ENCODE data around the gene C4orf33.

The C4orf33 gene

DNA sequence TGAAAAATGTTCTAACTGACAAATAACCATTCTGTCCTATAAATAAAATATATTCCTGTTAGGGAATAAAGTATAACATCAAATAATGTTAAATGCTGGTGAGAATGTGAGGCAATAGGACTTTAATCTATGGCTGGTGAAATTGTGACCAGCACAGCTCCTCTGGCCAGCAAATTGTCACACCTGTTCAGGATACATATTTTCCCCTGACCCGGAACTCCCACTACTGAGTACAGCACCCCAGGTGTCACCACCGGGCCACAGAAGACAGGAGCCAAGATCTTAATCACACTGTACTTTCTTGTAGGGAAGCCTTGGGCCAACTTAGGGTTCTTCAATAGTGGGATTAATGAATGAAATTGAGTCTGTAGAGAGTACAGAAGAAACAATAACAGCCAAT is 33.2 kb downstream of the C4orf33 start:
- no peak for DNase-seq (ENCODE audit: low read depth, low spot score)

DNA sequence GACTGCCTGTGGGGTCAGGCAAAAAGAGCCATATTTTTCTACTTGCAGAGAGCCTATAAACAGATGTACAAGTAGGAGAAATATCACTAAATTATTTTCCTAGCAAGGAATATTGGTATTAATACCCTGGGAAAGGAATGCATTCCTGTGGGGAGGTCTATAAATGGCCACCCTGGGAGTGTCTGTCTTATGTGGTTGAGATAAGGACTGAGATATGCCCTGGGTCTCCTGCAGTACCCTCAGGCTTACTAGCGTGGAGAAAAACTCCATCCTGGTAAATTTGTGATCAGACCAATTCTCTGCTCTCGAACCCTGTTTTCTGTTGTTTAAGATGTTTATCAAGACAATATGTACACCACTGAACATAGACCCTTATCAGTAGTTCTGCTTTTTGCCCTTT is 35.4 kb downstream of the C4orf33 start:
- DNase-seq (ENCODE audit: low read depth, low spot score) = no peak

DNA sequence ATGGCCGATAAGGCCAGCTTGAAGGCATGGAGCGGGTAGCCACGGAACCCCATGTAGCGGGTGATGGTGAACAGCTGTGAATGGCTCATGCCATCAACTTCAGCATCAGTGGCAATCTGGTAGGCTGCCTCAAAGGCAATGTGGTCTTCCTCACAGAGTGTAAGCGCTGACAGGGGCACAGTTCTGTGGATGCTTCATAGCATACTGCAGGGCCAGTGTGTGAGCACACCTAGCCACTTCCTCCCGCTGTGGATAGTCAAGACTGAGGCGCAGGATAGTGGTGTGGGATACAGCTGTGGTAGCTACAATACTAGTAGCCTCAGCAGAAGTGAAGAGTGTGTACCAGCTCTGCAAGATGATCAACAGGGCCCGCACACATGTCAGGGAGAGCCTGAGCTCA is 40.5 kb downstream of the C4orf33 start:
- no peak for DNase-seq (ENCODE audit: low read depth, low spot score)

DNA sequence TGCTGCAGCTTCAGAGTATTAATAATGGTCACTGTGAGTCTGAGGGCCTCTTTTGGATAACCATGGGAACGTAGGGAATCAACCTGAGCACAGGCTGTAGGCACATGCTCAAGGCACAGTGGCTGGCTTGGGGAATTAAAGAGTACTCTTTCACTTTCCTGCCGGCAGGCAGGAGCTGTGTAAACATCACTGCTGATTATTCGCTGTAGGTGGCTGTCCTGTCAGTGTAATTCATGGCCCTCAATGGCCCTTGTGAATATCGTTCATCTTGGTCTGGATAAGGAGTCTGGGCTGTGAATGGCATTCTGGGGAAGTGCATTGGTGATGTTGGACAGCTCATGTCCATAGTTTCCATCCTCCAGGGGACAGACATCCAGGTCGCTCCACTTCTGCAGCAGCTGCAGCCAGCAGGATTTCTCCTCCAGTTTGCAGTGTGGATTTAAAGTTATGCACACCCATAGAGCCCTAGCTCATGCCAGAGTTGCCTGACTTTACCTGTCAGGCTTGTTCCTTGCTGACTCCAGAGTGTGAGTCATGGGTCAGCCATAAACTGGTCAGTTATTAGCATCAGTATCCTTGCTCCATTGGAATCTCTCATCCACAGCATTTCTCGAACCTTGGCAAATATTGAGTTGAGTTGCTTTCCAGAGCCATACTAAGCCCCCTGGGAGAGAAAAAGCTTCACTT is 43.0 kb downstream of the C4orf33 start:
- DNase-seq (ENCODE audit: low read depth, low spot score) = no peak

GRCh38 chr4:129140521-129140920 is 44.6 kb downstream of the C4orf33 start:
- DNase-seq (ENCODE audit: low read depth, low spot score) = no peak

GRCh38 chr4:129143359-129143758 is 47.4 kb downstream of the C4orf33 start:
- no peak for DNase-seq (ENCODE audit: low read depth, low spot score)

GRCh38 chr4:129144755-129145206 is 48.8 kb downstream of the C4orf33 start:
- no peak for DNase-seq (ENCODE audit: low read depth, low spot score)

DNA sequence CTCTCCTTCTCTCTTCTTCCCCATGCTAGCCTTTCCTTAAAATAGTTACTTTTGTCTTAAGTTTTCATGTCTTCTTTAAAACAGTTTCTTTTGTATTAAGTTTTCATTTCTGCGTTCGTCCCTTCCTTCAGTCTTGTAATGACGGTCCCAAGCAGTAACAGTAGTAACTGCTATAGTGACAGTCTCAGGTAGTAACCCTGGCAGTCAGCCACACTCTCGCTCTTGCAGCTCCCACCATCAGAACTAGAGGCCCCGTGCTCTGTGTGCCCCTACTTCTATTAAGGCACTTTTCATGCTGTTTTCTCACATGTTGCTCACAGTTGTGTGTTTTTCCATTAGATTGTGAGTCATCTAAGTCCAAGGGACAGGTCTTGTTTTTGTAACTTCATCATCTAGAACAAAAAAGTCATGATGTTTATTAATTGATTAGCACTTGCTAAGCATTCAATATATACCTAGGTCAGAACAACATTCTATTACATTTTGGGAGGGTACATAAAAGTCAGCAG is 49.3 kb downstream of the C4orf33 start:
- no peak for DNase-seq (ENCODE audit: low read depth, low spot score)

DNA sequence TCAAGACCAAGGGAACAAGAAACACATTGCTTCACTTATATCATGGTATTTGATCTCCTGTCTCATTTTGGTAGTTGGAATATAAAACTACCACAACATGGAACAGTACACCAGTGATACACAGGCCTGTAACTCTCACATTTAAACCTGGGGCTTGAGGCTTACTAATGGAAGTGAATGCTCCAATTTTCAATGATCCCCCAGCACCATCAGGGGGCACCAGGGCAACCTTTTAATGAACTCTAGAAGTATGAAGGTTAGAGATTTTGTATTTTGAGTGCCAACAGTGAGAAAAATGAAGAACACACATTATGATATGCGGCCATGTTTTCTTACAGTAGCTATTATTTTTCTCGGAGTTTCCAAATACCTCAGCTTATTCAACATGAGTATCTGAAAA is 50.7 kb downstream of the C4orf33 start:
- no peak for DNase-seq (ENCODE audit: low read depth, low spot score)

DNA sequence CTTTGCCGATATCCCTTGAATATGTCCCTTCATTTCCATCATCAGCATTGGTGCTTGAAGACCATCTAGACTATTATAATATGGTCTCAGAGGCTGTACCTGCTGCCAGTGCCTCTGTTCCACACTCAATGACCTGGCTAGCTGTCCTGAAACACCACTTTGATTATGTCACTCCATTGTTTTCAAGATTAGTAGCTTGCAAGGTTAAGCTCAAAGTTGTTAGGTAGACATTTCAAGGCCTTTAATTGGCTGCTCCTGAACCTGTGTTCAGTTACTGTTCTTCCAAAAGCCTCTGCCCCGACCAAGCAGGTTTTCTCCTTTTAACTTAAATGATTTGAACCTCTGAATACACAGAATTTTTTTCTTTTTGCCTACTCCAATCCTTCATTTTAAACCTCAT is 52.9 kb downstream of the C4orf33 start:
- no peak for DNase-seq (ENCODE audit: low read depth, low spot score)

- DNase-seq (ENCODE audit: low read depth, low spot score) = no peak
These were observed 54.0 kb downstream of the C4orf33 start for GRCh38 chr4:129149906-129150305.

- DNase-seq (ENCODE audit: low read depth, low spot score) = no peak
These were observed 56.4 kb downstream of the C4orf33 start for GRCh38 chr4:129152350-129152749.

- no peak for DNase-seq (ENCODE audit: low read depth, low spot score)
These were observed 57.7 kb downstream of the C4orf33 start for GRCh38 chr4:129153700-129154099.

GRCh38 chr4:129162450-129162849 is 66.5 kb downstream of the C4orf33 start:
- no peak for DNase-seq (ENCODE audit: low read depth, low spot score)

DNA sequence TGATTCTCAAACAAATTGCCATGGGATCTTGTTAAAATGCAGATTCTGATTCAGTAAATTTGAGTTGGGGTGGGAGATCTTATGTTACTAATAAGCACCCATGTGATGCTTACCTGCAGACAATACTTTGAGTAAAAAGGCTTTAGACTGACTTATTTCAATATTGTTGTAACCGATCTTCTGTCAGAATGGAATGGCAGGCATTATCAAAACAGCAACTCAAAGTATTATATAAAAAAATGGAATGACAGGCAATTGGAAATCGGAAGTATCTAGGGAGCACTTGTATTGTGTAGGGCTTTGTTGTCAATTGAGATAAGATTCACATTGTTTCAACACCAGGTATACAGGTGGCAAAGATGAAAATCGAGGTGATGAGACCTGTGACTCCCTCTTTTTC is 67.5 kb downstream of the C4orf33 start:
- DNase-seq (ENCODE audit: low read depth, low spot score) = no peak

- DNase-seq (ENCODE audit: low read depth, low spot score) = no peak
These were observed 68.3 kb downstream of the C4orf33 start for GRCh38 chr4:129164243-129164642.

Data from activated naive CD8-positive, alpha-beta T cell treated with anti-CD3 and anti-CD28 coated beads, Interleukin-2, amount 50 U/mL, for 16 hours (primary cell).